ENCODE data around the gene PTPRT.

GRCh38 chr20:43057317-43057716 is 132.4 kb downstream of the PTPRT start:
- TF ChIP-seq CTCF (IDR thresholded peaks at IDR 0.05 in 2 of 3, conservative IDR thresholded peaks at IDR 0.05 in 1 of 3; ENCODE audit: borderline replicate concordance in 1 of 3, insufficient read depth in 1 of 3, low read depth in 2 of 3, low read length in 2 of 3) (no peak), POLR2A (IDR thresholded peaks at IDR 0.05; ENCODE audit: borderline replicate concordance, extremely low read depth, insufficient read depth, insufficient read length) (no peak), RAD21 (IDR thresholded peaks at IDR 0.05; ENCODE audit: low read depth) (no peak), SIN3A (IDR thresholded peaks at IDR 0.05; ENCODE audit: low read depth) (no peak), MAX (IDR thresholded peaks at IDR 0.05) (no peak), EZH2 (IDR thresholded peaks at IDR 0.05) (no peak), POLR2AphosphoS5 (IDR thresholded peaks at IDR 0.05; ENCODE audit: low read depth, low read length) (no peak), ZFX (IDR thresholded peaks at IDR 0.05) (no peak), SP1 (IDR thresholded peaks at IDR 0.05; ENCODE audit: low read depth) (no peak), EGR1 (IDR thresholded peaks at IDR 0.05; ENCODE audit: low read depth) (no peak)

Measured in HCT116 (cell line).